ENCODE measurements around the gene RAPGEF1. TPM values are rescaled to one million over a fixed set of nuclear protein-coding genes. Genes with fewer than 3 reads are reported as not detected.

The RAPGEF1 gene
- total RNA-seq, 3 donors from 2014 or later: 67.1 to 103 (median 84.2) TPM

DNA sequence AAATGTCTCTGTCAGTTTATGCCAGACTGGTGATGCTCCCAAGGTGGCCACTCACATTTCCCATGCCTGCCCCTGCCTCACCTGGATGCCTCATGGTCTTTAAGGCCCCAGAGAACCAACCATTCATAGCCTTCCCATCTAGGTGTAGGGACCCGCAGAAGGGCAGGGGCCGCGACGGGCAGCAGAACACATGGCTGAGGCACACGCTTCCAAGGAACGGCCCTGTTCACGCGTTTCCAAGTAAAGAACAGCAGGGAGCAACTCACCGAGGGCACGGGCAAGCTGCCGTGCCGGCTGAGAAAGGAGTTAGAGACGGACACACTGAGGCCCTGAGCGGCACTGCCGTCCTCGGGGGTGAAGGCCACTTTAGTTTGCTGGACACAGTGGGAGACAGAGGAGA, 121.1 kb downstream of the RAPGEF1 start:
- Histone ChIP-seq H3K9me3 (no peaks in the 10 kb centered on the region), H3K36me3 (ENCODE audit: low read depth) (no peaks in the 10 kb centered on the region), H3K4me1 (ENCODE audit: low read depth) (no peaks in the 10 kb centered on the region), H3K4me3 (no peak overlapping the region)
- ATAC-seq: no peak
- TF ChIP-seq, protein P1, sequence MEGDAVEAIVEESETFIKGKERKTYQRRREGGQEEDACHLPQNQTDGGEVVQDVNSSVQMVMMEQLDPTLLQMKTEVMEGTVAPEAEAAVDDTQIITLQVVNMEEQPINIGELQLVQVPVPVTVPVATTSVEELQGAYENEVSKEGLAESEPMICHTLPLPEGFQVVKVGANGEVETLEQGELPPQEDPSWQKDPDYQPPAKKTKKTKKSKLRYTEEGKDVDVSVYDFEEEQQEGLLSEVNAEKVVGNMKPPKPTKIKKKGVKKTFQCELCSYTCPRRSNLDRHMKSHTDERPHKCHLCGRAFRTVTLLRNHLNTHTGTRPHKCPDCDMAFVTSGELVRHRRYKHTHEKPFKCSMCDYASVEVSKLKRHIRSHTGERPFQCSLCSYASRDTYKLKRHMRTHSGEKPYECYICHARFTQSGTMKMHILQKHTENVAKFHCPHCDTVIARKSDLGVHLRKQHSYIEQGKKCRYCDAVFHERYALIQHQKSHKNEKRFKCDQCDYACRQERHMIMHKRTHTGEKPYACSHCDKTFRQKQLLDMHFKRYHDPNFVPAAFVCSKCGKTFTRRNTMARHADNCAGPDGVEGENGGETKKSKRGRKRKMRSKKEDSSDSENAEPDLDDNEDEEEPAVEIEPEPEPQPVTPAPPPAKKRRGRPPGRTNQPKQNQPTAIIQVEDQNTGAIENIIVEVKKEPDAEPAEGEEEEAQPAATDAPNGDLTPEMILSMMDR (IDR thresholded peaks at IDR 0.05): no peak
- DNase-seq: peak in 1 of 3 donors; percentile 23
- intact Hi-C loops (cut with DNase I, micrococcal nuclease): no loop called here

- DNase-seq (no peak), ATAC-seq (no peak)
- Histone ChIP-seq H3K9me3 (no peaks in the 10 kb centered on the region), H3K36me3 (ENCODE audit: low read depth) (no peaks in the 10 kb centered on the region), H3K4me1 (ENCODE audit: low read depth) (no peaks in the 10 kb centered on the region), H3K4me3 (no peak overlapping the region)
- TF ChIP-seq, protein P1 (IDR thresholded peaks at IDR 0.05): no peak
- intact Hi-C loops (cut with DNase I, micrococcal nuclease): no loop called here
Measured at GRCh38 chr9:131618071-131618479, 121.8 kb downstream of the RAPGEF1 start.

GRCh38 chr9:131617611-131618010, 122.3 kb downstream of the RAPGEF1 start:
- intact Hi-C loops (cut with DNase I, micrococcal nuclease): no loop called here
- no peak for ATAC-seq
- Histone ChIP-seq H3K4me1 (ENCODE audit: low read depth) (no peaks in the 10 kb centered on the region), H3K36me3 (ENCODE audit: low read depth) (no peaks in the 10 kb centered on the region), H3K4me3 (no peak overlapping the region), H3K9me3 (no peaks in the 10 kb centered on the region)
- TF ChIP-seq, protein P1 (IDR thresholded peaks at IDR 0.05): no peak
- no peak for DNase-seq

- TF ChIP-seq, protein P1 (IDR thresholded peaks at IDR 0.05): no peak
- Histone ChIP-seq H3K36me3 (ENCODE audit: low read depth) (no peaks in the 10 kb centered on the region), H3K4me3 (no peak overlapping the region), H3K4me1 (ENCODE audit: low read depth) (no peaks in the 10 kb centered on the region), H3K9me3 (no peaks in the 10 kb centered on the region)
- intact Hi-C loops (cut with DNase I, micrococcal nuclease): no loop called here
- ATAC-seq (no peak), DNase-seq (no peak)
Measured at GRCh38 chr9:131616983-131617604, 122.8 kb downstream of the RAPGEF1 start.

GRCh38 chr9:131614340-131614915, 125.4 kb downstream of the RAPGEF1 start:
- no peaks in the 10 kb centered on the region for H3K9me3 ChIP-seq
- no peak overlapping the region for H3K4me3 ChIP-seq
- TF ChIP-seq, protein P1 (IDR thresholded peaks at IDR 0.05): no peak
- H3K4me1 ChIP-seq (ENCODE audit: low read depth): peaks cover 4% of the 10 kb centered on the region
- ATAC-seq: no peak
- intact Hi-C loops (cut with DNase I, micrococcal nuclease): no loop called here
- no peaks in the 10 kb centered on the region for H3K36me3 ChIP-seq (ENCODE audit: low read depth)
- no peak for DNase-seq

Data from mucosa of descending colon (tissue), 3 donors.